SK-N-SH treated with all-trans-retinoic acid at 6 μM for 48 hours (cell line): ENCODE data around the gene KIAA0825.

Source experiments
- BACH2 ChIP-seq: fragments of 250-450 bp; sonication (Bioruptor Pico); IDR thresholded peaks from 2 replicates; pipeline ENCODE4 v1.9.0; 2021; ENCODE audit warnings: mild to moderate bottlenecking, borderline replicate concordance
- CREB5 ChIP-seq: fragments of 250-450 bp; sonication (Bioruptor Pico); IDR thresholded peaks from 2 replicates; pipeline ENCODE4 v1.5.1; 2020; ENCODE audit warnings: low read depth, mild to moderate bottlenecking, moderate library complexity
- CSRNP3 ChIP-seq: fragments of 250-450 bp; sonication (Bioruptor Pico); IDR thresholded peaks from 2 replicates; pipeline ENCODE4 v1.5.1; 2021; ENCODE audit warnings: mild to moderate bottlenecking, moderate library complexity
- GLIS3 ChIP-seq: fragments of 250-450 bp; sonication (Bioruptor Pico); IDR thresholded peaks from 2 replicates; pipeline ENCODE4 v1.5.0; 2020; ENCODE audit warnings: mild to moderate bottlenecking, moderate library complexity
- ISL1 ChIP-seq: fragments of 250-450 bp; sonication (Bioruptor Pico); IDR thresholded peaks from 2 replicates; pipeline ENCODE4 v2.1.2; 2022; ENCODE audit warnings: mild to moderate bottlenecking, moderate library complexity
- RARB ChIP-seq: fragments of 250-450 bp; sonication (Bioruptor Pico); IDR thresholded peaks from 2 replicates; pipeline ENCODE4 v1.8.0; 2021; ENCODE audit warnings: mild to moderate bottlenecking, moderate library complexity
- TOX ChIP-seq: fragments of 250-450 bp; sonication (Bioruptor Pico); IDR thresholded peaks from 2 replicates; pipeline ENCODE4 v1.8.0; 2021; ENCODE audit warnings: mild to moderate bottlenecking, moderate library complexity, borderline replicate concordance
- ZC3H10 ChIP-seq: fragments of 250-450 bp; sonication (Bioruptor Pico); IDR thresholded peaks from 2 replicates; pipeline ENCODE4 v1.5.1; 2021; ENCODE audit warnings: mild to moderate bottlenecking, moderate library complexity
- ZFP30 ChIP-seq: fragments of 450-650 bp; formaldehyde crosslinking; IDR thresholded peaks from 2 replicates; pipeline ENCODE4 v1.5.0; 2022; ENCODE audit warnings: mild to moderate bottlenecking, moderate library complexity
- ZNF565 ChIP-seq: fragments of 450-650 bp; formaldehyde crosslinking; conservative IDR thresholded peaks from 2 replicates; pipeline ENCODE4 v1.5.0; 2020; ENCODE audit warnings: low read depth, mild to moderate bottlenecking, moderate library complexity

- TF ChIP-seq ISL1 (CRISPR knock-in tag) (no peak), CREB5 (CRISPR knock-in tag) (no peak), CSRNP3 (CRISPR knock-in tag) (no peak), TOX (CRISPR knock-in tag) (no peak), GLIS3 (CRISPR knock-in tag) (no peak), ZFP30 (no peak), ZC3H10 (CRISPR knock-in tag) (no peak), ZNF565 (CRISPR knock-in tag) (no peak), RARB (CRISPR knock-in tag) (no peak), BACH2 (CRISPR knock-in tag) (no peak)
These were observed 258.5 kb downstream of the KIAA0825 start for GRCh38 chr5:94359880-94360279.
